Gastroesophageal sphincter (tissue), 3 donors: Measurements from ENCODE around the gene HOXC9.

Experiments used
- CTCF ChIP-seq, 4 experiments: fragments of 200-600 bp in 2 of 4; fragments of 450-650 bp in 2 of 4; sonication (generic) in 1 of 4; IDR thresholded peaks; one replicate each; pipeline ENCODE4 v1.5.1; 2017 to 2019; ENCODE audit warnings: antibody characterized with exemption in 4 of 4, mild to moderate bottlenecking in 2 of 4, moderate library complexity in 2 of 4
- EP300 ChIP-seq: sonication (generic); formaldehyde crosslinking; IDR thresholded peaks from one replicate; pipeline ENCODE4 v1.6.1; 2017; ENCODE audit warnings: antibody characterized with exemption, mild to moderate bottlenecking
- POLR2A ChIP-seq, 2 donors: fragments of 450-650 bp; IDR thresholded peaks; one replicate each; pipeline ENCODE4 v1.6.1; 2017; ENCODE audit warnings: antibody characterized with exemption in 2 of 2, mild to moderate bottlenecking in 2 of 2, moderate library complexity in 1 of 2
- POLR2AphosphoS5 ChIP-seq: sonication (generic); formaldehyde crosslinking; IDR thresholded peaks from one replicate; pipeline ENCODE4 v1.6.1; 2017; ENCODE audit warnings: antibody characterized with exemption

- TF ChIP-seq CTCF (IDR thresholded peaks at IDR 0.05) (no peak), POLR2A (IDR thresholded peaks at IDR 0.05) (no peak), POLR2AphosphoS5 (no peak), EP300 (no peak)
Observed at GRCh38 chr12:54039417-54040147, 39.6 kb downstream of the HOXC9 start.
